Activated CD8-positive, alpha-beta memory T cell treated with anti-CD3 and anti-CD28 coated beads, Interleukin-2, amount 10 ng/mL, durations not matched to agents 7 days and 5 days (primary cell): Measurements from ENCODE around the gene LBX1. TPM values are rescaled to one million over a fixed set of nuclear protein-coding genes. Genes with fewer than 3 reads are reported as not detected.

ENCODE experiments used
- ATAC-seq: fragments of 150-1000 bp; cut with Tn5 transposase; one replicate; pipeline ENCODE4 v1.10.0; 2021; ENCODE audit warnings: moderate library complexity
- CTCF ChIA-PET: fragments of 350-600 bp; sonication (Branson Sonifier 250); formaldehyde crosslinking; loops from one replicate; lab custom pipeline; 2021; ENCODE audit warnings: antibody characterized with exemption; lab: Charles Lee
- DNase-seq: peaks from one replicate; pipeline ENCODE4 v3.0.0-alpha.2; 2020
- H3K27ac Mint-ChIP-seq: one replicate; pipeline ENCODE4 v1.8.0; 2021; ENCODE audit warnings: mild to moderate bottlenecking, mixed read lengths
- H3K27me3 Mint-ChIP-seq: one replicate; pipeline ENCODE4 v1.8.0; 2021; ENCODE audit warnings: mixed read lengths
- H3K36me3 Mint-ChIP-seq: one replicate; pipeline ENCODE4 v1.8.0; 2021; ENCODE audit warnings: mild to moderate bottlenecking, mixed read lengths
- H3K4me1 Mint-ChIP-seq: one replicate; pipeline ENCODE4 v1.8.0; 2021; ENCODE audit warnings: mixed read lengths
- H3K4me3 Mint-ChIP-seq: one replicate; pipeline ENCODE4 v1.8.0; 2021; ENCODE audit warnings: mild to moderate bottlenecking, moderate library complexity, mixed read lengths
- H3K9me3 Mint-ChIP-seq: one replicate; pipeline ENCODE4 v1.8.0; 2022; ENCODE audit warnings: low read depth, mixed read lengths
- total RNA-seq, 2 experiments: library from RNA; stranded (reverse); gene quantifications; one replicate each; pipeline ENCODE4 v1.2.3, GENCODE V29; 2021

The LBX1 gene
- total RNA-seq, 2 experiments from 2014 or later: not detected

GRCh38 chr10:101195921-101196320 lies 33.3 kb downstream of the LBX1 start:
- DNase-seq (no peak), ATAC-seq (no peak)
- no peaks in the 10 kb centered on the region for H3K36me3 Mint-ChIP-seq
- no peaks in the 10 kb centered on the region for H3K9me3 Mint-ChIP-seq
- peaks cover 20% of the 10 kb centered on the region for H3K27me3 Mint-ChIP-seq
- H3K4me3 Mint-ChIP-seq: no peak overlapping the region
- H3K27ac Mint-ChIP-seq: no peak overlapping the region
- CTCF ChIA-PET: interaction anchor here (2.2 kb wide), 1 partner anchor 54 kb away, joined by 7 read pairs; no protein-coding TSS in a partner anchor
- H3K4me1 Mint-ChIP-seq: no peaks in the 10 kb centered on the region

GRCh38 chr10:101189461-101190401 lies 39.5 kb downstream of the LBX1 start:
- Mint-ChIP-seq H3K36me3 (no peaks in the 10 kb centered on the region), H3K4me3 (no peak overlapping the region), H3K27me3 (peaks cover 9% of the 10 kb centered on the region), H3K4me1 (peaks cover 5% of the 10 kb centered on the region), H3K27ac (no peak overlapping the region), H3K9me3 (no peaks in the 10 kb centered on the region)
- DNase-seq (no peak), ATAC-seq (no peak)
- CTCF ChIA-PET: interaction anchor here (0.9 to 1.8 kb wide), 2 partner anchors 28 to 48 kb away, joined by 3 to 6 read pairs; no protein-coding TSS in a partner anchor

GRCh38 chr10:101188942-101189341 lies 40.3 kb downstream of the LBX1 start:
- no peak overlapping the region for H3K4me3 Mint-ChIP-seq
- H3K27ac Mint-ChIP-seq: no peak overlapping the region
- peaks cover 5% of the 10 kb centered on the region for H3K4me1 Mint-ChIP-seq
- DNase-seq: no peak
- H3K27me3 Mint-ChIP-seq: peaks cover 9% of the 10 kb centered on the region
- CTCF ChIA-PET: interaction anchor here (1.8 kb wide), 1 partner anchor 47 kb away, joined by 6 read pairs; no protein-coding TSS in a partner anchor
- H3K36me3 Mint-ChIP-seq: no peaks in the 10 kb centered on the region
- ATAC-seq: no peak
- no peaks in the 10 kb centered on the region for H3K9me3 Mint-ChIP-seq

- H3K36me3 Mint-ChIP-seq: no peaks in the 10 kb centered on the region
- CTCF ChIA-PET: no interaction called here
Observed at GRCh38 chr10:101183458-101184183, 45.6 kb downstream of the LBX1 start.

GRCh38 chr10:101182936-101183335 lies 46.3 kb downstream of the LBX1 start:
- ATAC-seq (no peak), DNase-seq (no peak)
- H3K4me1 Mint-ChIP-seq: no peaks in the 10 kb centered on the region
- H3K27me3 Mint-ChIP-seq: peaks cover 31% of the 10 kb centered on the region
- CTCF ChIA-PET: no interaction called here
- H3K27ac Mint-ChIP-seq: no peak overlapping the region
- no peaks in the 10 kb centered on the region for H3K9me3 Mint-ChIP-seq
- no peaks in the 10 kb centered on the region for H3K36me3 Mint-ChIP-seq
- no peak overlapping the region for H3K4me3 Mint-ChIP-seq

More at GRCh38 chr10:101183458-101184183, 45.6 kb downstream of the LBX1 start:
- H3K4me3 Mint-ChIP-seq: no peak overlapping the region
- no peaks in the 10 kb centered on the region for H3K9me3 Mint-ChIP-seq
- H3K27me3 Mint-ChIP-seq: peaks cover 31% of the 10 kb centered on the region
- DNase-seq (no peak), ATAC-seq (no peak)
- no peaks in the 10 kb centered on the region for H3K4me1 Mint-ChIP-seq
- H3K27ac Mint-ChIP-seq: no peak overlapping the region

Other genes starting within 250 kb of the LBX1 start
- gene MRPL43, start 242.0 kb downstream of the LBX1 start, total RNA-seq: 10 to 100 TPM; 48.2 to 52.2 TPM
- 10 to 100 TPM; 11.2 to 18.7 TPM for gene TWNK, start 241.9 kb downstream of the LBX1 start, total RNA-seq
- gene LZTS2, start 229.7 kb downstream of the LBX1 start, total RNA-seq: 10 to 100 TPM; 12.6 to 12.7 TPM
- 1 to 10 TPM in 1 of 2 experiments, under 1 TPM in 1; 0.59 to 1.2 TPM for gene PDZD7, start 198.3 kb downstream of the LBX1 start, total RNA-seq
- 10 to 100 TPM; 38.2 to 48.8 TPM for gene SFXN3, start 198.2 kb downstream of the LBX1 start, total RNA-seq
- gene KAZALD1, start 167.5 kb downstream of the LBX1 start, total RNA-seq: under 1 TPM in 1 of 2 experiments, not detected in 1; 0.30 TPM
- gene TLX1, start 98.2 kb downstream of the LBX1 start, total RNA-seq: not detected
- 10 to 100 TPM; 10.9 to 13.8 TPM for gene BTRC, start 124.7 kb upstream of the LBX1 start, total RNA-seq